CD4-positive, alpha-beta T cell treated with Interferon gamma for 1 hour (primary cell): ENCODE measurements around the gene KCNK18.
"Not testable (repeated sequence)": the region's sequence is repeated elsewhere in the genome, so short reads cannot be mapped to it uniquely, and the experiment has no call there.

ENCODE experiments used
- DNase-seq: peaks from one replicate; pipeline ENCODE4 v3.0.0-alpha.2; 2020

Gene KCNK18

GRCh38 chr10:117222976-117223692 is 25.8 kb downstream of the KCNK18 start:
- DNase-seq = no peak

- DNase-seq = no peak
These were observed 26.6 kb downstream of the KCNK18 start for GRCh38 chr10:117223693-117224430.

- no peak for DNase-seq
These were observed 27.6 kb downstream of the KCNK18 start for GRCh38 chr10:117224881-117225280.

- DNase-seq = no peak
These were observed 29.6 kb downstream of the KCNK18 start for GRCh38 chr10:117226813-117227451.

GRCh38 chr10:117228210-117228609 is 30.9 kb downstream of the KCNK18 start:
- DNase-seq = no peak

- not testable (repeated sequence) for DNase-seq
These were observed 32.8 kb downstream of the KCNK18 start for GRCh38 chr10:117230107-117230506.

GRCh38 chr10:117237401-117237991 is 40.2 kb downstream of the KCNK18 start:
- no peak for DNase-seq

GRCh38 chr10:117239051-117239450 is 41.8 kb downstream of the KCNK18 start:
- no peak for DNase-seq

- DNase-seq = no peak
These were observed 42.7 kb downstream of the KCNK18 start for GRCh38 chr10:117239721-117240620.

GRCh38 chr10:117240621-117241529 is 43.6 kb downstream of the KCNK18 start, which contains the start of gene SLC18A2:
TSS of gene SLC18A2 (plus strand) at chr10:117241114. CDS start at chr10:117241694, 580 bp downstream.
- DNase-seq = no peak

GRCh38 chr10:117241541-117242462 is 44.5 kb downstream of the KCNK18 start:
- DNase-seq = no peak

- no peak for DNase-seq
These were observed 45.2 kb downstream of the KCNK18 start for GRCh38 chr10:117242463-117242832.

- no peak for DNase-seq
These were observed 49.8 kb downstream of the KCNK18 start for GRCh38 chr10:117246997-117247671.

- DNase-seq = no peak
These were observed 51.6 kb downstream of the KCNK18 start for GRCh38 chr10:117248750-117249465.

GRCh38 chr10:117249493-117250093 is 52.3 kb downstream of the KCNK18 start:
- DNase-seq = no peak

- no peak for DNase-seq
These were observed 53.1 kb downstream of the KCNK18 start for GRCh38 chr10:117250411-117250810.

GRCh38 chr10:117253908-117254307 is 56.6 kb downstream of the KCNK18 start:
- no peak for DNase-seq

GRCh38 chr10:117254338-117254737 is 57.0 kb downstream of the KCNK18 start:
- DNase-seq = no peak
